Esophagus squamous epithelium (tissue), 4 donors: ENCODE results near the gene GTPBP3.

Experiments used
- POLR2A ChIP-seq, 4 donors: fragments of 450-650 bp; IDR thresholded peaks; one replicate each; pipeline ENCODE4 v1.6.1; 2017; ENCODE audit warnings: antibody characterized with exemption in 4 of 4, mild to moderate bottlenecking in 4 of 4, moderate library complexity in 3 of 4
- TF ChIP-seq, protein P1 (sequence below), 6 experiments: fragments of 450-650 bp in 4 of 6; fragments of 200-600 bp in 2 of 6; sonication (generic) in 2 of 6; IDR thresholded peaks; one replicate each; pipeline ENCODE4 v1.5.1; 2016 to 2019; ENCODE audit warnings: antibody characterized with exemption in 6 of 6, mild to moderate bottlenecking in 4 of 6, moderate library complexity in 4 of 6

DNA sequence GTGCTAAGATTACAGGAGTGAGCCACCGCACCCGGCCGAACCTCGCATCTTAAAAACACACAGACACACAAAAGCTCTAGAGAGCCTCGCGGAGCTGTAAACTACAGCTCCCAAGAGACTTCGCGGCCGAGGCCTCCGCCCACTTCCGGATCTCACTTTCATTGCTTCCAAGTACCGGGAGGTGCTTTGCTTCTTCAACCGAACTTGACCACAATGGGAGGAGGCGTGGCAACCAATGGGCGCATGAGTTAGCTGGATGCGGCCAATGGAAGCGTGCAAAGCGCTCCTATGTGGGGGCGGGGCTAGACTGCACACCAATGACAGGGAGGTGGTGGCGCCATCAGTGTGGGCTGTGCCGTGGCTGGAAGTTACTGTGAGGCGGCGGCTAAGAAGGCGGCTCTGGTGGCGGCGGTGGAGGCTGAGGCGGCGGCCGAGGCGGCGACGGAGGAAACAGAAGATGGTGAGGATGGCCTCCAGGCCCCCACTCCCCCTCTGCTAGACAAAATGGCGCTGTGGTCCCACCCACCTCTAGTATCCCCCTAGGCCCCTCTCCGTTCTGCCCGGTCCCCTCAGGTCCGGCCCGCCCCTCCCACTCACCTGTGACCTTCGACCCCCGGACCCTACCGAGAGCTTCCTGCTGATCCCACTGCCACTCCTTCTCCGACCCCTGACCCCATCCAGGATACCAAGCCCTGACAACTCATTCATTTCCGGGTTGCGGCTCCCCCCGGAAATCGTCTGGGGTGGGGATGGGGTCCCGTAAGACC, 28.0 kb upstream of the GTPBP3 start, which contains the start of gene DDA1:
- TF ChIP-seq, protein P1, sequence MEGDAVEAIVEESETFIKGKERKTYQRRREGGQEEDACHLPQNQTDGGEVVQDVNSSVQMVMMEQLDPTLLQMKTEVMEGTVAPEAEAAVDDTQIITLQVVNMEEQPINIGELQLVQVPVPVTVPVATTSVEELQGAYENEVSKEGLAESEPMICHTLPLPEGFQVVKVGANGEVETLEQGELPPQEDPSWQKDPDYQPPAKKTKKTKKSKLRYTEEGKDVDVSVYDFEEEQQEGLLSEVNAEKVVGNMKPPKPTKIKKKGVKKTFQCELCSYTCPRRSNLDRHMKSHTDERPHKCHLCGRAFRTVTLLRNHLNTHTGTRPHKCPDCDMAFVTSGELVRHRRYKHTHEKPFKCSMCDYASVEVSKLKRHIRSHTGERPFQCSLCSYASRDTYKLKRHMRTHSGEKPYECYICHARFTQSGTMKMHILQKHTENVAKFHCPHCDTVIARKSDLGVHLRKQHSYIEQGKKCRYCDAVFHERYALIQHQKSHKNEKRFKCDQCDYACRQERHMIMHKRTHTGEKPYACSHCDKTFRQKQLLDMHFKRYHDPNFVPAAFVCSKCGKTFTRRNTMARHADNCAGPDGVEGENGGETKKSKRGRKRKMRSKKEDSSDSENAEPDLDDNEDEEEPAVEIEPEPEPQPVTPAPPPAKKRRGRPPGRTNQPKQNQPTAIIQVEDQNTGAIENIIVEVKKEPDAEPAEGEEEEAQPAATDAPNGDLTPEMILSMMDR (IDR thresholded peaks at IDR 0.05), result peak in 1 of 6 experiments; percentile 39
- peak in 3 of 4 donors; percentile 64 to 74 (median 71) for TF ChIP-seq POLR2A (IDR thresholded peaks at IDR 0.05)
